ENCODE data around the gene MYT1. TPM values are rescaled to one million over a fixed set of nuclear protein-coding genes. Genes with fewer than 3 reads are reported as not detected.

MYT1 gene
- total and polyA plus RNA-seq, 2 of the 13 experiments (the other 11 are each of a cell fraction or from before 2014, with no cell fraction given) = 0.58 to 2.5 TPM

- TF ChIP-seq ZNF318 (CRISPR knock-in tag; IDR thresholded peaks at IDR 0.05) = 0 out of 2 replicates have a peak, but pooled peaks have one; percentile 24
- TF ChIP-seq ZBED4 (CRISPR knock-in tag; IDR thresholded peaks at IDR 0.05; ENCODE audit: borderline replicate concordance) = no peak
- TF ChIP-seq ZBTB38 (CRISPR knock-in tag; IDR thresholded peaks at IDR 0.05) = no peak
- TF ChIP-seq ZBTB40 (IDR thresholded peaks at IDR 0.05) = no peak
- TF ChIP-seq ZBTB40 (CRISPR knock-in tag; IDR thresholded peaks at IDR 0.05) = no peak
Measured at GRCh38 chr20:64189986-64190385, 25.7 kb downstream of the MYT1 start (continued).

All from HepG2 (cell line).